ENCODE data around the gene C17orf50.
"Not testable (repeated sequence)": the region's sequence is repeated elsewhere in the genome, so short reads cannot be mapped to it uniquely, and the experiment has no call there.

The C17orf50 gene

DNA sequence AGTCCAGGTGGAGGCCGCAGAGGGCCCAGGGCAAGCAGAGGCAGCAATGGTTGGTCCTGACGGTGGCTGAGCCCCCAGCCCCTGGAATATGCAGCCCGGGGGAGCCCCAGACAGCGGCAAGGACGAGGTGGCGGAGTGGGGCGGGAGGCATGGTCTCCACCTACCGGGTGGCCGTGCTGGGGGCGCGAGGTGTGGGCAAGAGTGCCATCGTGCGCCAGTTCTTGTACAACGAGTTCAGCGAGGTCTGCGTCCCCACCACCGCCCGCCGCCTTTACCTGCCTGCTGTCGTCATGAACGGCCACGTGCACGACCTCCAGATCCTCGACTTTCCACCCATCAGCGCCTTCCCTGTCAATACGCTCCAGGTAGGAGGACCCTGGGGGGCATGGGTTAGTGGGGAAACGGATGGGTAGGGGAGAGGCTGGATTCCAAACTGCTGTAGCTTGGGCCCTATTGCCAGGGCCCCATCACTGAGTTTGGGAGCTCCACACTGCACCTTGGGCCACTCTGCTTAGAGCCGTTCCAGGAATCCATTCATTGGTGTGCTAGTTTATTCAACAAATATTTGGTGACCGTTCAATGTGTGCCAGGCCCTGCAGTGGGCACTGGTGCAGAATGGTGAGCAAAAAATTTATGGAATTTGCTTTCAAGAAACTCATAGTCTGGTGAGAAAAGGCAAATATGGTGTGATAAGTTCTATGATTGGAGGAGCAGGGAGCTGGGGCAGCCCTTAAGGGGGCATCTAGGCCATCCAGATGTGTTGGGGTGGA, 25.5 kb upstream of the C17orf50 start:
- no peak for DNase-seq

DNA sequence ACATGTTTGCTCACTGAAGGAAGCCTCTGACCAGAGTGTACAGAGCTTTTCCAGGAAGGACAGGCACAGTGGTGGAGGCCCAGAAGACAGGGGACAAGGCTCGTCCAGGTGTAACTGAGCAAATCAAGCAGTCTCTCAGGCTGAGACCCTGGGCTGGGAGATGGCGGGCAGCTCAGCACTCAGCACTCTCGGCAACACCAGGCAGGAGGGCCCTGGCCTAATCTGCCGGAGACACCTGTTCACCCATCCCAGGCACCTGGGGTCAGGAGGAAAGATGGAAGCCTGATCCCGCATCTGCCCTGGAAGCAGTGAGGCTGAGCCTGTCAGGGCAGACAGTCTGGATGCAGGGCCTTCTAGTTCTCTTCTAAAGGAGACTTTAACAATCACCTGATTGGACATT, 24.5 kb upstream of the C17orf50 start:
- DNase-seq, result no peak

DNA sequence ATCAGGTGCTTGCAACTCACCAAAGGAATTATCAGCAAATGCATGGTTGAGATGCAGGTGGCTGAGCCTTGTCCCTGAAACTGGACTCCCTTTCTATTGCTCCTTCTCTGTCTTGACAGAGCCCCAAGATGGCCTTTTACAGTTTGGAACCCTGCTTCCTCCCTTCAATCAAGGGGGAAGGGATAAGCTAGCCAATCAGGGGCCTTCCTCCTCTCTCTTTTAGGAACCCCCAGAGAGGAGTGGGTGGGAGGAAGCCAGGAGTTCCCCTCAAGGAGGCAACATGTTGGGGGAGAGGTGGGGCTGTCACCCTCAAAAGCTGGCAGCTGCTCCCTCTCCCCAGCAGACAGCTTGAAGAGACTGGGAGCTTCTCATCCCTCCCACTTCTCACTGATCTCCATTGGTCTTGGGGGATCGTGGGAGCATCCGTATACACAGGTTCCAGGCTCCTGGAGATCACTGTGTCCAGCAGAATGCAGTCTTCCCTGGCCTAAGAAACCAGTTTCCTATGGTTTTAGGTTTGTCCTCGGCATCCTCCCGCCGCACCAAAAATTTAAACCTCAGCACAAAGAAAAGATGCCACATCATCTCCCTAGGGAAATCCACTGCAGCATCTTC, 22.1 kb upstream of the C17orf50 start:
- no peak for DNase-seq

DNA sequence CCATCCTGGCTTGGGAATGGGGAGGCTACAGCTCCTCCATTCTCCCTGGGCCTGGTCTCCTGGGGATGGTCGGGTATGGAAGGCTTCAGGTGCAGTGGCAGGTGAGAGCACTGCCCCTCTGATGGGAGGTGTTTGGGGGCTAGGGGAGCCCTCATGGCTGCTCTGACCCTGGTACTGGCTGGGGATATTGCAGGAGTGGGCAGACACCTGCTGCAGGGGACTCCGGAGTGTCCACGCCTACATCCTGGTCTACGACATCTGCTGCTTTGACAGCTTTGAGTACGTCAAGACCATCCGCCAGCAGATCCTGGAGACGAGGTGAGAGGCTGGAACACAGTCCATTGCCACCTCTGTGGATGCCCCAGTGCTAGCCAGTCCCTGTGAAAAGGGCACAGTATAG, 20.5 kb upstream of the C17orf50 start:
- DNase-seq, result no peak

DNA sequence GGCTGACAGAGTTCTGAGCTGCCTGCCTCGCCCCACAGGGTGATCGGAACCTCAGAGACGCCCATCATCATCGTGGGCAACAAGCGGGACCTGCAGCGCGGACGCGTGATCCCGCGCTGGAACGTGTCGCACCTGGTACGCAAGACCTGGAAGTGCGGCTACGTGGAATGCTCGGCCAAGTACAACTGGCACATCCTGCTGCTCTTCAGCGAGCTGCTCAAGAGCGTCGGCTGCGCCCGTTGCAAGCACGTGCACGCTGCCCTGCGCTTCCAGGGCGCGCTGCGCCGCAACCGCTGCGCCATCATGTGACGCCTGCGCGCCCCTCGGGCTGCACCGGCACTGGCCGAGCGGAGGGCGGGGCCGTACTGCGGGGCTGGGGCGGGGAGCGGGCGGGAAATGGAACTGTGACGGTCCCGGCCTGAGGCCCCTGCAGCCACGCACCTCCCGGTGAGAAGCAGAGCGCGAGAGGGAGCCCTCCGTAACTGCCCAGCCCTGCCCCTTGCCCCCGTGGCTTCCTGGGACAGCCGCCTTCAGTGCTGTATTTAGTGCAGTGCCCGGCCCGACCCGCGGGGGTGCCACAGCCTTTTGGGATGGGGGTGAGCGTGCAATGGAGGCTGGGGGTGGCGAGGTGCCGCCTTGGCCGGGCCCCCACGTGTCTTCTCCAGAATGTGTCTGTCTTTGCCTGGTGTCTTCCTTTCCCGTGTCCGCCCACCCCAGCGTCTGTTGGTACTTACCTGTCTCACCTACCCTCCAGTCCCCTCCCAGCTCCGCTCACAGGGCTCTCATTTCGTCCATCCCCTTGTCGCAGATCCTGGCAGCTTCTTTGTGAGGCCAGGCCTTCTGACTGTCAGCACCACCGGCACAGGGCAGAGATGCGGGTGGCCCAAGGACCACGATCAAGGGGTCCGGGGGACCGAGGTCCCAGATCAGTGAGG, 19.4 kb upstream of the C17orf50 start:
- DNase-seq, result no peak

DNA sequence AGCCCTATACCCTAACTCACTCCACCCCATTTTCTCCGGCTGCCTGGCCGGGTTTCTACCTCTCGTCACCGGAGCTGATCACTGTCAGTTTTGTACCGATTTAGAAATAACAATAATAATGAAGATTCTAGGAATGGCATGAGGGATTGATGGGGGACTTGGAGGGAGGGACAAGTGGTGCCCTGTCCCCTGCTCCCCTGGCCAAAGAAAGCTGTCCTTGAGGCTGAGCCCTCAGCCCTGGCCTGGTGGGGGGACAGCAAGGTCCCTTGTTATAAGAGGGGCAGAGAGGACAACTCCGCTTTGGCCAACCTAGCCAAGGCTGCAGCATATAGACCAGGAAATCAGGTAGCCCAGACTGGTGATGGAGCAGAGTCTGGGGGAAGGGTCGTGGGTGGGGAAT, 18.2 kb upstream of the C17orf50 start:
- no peak for DNase-seq

DNA sequence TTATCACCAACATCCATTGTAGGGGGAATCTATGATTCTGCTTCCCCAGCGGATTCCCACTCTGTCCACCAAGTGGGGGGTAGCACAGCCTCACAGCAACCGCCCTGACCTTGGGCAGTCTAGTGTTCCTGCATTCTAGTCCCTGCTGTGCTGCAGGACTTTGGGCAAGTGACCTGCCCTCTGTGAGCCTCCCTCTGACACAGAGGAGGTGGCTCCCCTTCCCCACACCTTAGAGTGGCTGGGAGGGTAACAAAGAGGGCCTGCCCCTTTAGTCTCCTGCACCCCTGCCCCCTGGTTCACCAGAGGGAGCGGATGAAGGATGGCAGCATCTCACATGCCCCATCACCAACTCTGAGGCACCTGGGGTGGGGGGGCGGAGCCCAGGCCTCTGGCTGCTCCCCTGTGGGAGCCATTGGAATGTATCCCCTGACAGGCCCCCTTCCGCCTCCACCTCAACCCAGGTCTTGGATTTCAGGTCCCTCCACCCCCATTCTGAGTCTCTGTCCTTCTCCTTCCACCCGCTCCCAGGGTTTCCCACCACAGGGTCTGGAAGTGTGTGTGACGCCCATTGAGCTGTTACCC, 17.7 kb upstream of the C17orf50 start:
- DNase-seq, result no peak

DNA sequence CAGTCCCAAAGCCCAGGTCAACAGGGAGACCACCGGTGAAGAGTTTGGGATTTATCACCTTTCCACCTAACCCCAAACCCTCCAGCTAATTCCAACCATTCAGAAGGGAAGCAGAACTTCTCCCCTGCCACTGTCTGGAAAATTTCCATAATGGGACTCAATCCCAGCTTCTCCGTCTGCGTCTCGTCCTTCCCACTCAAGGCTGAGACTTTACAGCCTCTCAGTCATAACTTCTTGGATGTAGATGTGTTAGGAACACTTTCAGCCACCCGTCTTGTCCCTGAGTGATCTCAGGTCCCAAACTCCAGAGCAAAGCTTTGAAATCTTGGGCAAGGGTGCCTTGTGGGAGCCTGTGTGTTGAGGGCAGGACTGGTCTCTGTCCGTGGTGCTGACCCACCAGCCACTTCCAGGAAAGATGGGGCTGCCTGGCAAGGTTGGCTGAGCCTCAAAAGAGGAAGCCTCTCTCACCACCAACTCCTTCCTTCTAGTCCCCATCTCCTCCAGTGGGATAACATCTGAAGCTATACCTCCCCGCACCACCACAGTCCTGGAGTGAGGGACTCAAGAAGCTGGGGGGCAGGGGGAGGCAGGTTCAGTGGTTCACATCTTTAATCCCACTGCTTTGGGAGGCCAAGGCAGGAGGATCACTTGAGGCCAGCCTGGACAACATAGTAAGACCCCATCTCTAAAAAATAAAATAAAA, 16.9 kb upstream of the C17orf50 start:
- no peak for DNase-seq

DNA sequence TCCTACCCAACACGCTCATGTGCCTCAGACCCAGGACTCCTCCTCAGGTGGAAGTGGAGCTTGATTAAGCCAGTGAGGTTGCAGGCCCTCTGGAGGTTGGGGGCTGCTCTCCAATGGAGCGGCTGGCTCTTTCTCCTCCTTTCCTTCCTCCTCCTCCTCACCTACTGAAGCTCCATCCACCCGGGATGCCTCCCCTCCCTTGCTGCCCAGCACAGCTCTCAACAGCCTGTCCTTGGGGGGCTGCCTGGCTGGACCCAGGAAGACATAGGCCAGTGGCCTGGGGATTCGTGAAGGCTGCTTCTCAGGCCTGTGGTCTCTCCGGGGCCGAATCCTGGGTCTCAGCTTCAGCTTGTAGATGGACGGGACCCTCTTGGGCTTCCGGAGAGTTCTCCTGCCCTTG, 15.9 kb upstream of the C17orf50 start:
- DNase-seq, result no peak

DNA sequence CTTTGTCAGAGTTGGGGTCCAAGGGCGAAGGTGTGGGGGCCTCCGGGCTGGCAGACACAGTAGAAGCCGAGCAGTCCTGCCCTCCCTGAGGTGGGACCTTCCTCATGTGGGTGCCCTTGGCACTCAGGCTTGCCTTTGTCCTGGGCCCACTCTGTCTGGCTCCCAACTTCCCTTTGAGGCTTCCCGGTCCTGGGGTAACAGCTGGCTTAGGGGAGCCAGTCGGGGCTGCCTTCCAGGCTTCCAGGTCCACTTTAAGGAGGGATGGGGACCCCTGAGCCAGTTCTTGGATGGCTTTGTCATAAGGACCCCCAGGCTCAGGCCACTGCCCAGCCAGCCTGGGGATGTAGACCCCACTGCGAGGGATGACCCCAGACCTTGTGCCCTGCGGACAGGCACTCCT, 15.4 kb upstream of the C17orf50 start:
- DNase-seq, result no peak

DNA sequence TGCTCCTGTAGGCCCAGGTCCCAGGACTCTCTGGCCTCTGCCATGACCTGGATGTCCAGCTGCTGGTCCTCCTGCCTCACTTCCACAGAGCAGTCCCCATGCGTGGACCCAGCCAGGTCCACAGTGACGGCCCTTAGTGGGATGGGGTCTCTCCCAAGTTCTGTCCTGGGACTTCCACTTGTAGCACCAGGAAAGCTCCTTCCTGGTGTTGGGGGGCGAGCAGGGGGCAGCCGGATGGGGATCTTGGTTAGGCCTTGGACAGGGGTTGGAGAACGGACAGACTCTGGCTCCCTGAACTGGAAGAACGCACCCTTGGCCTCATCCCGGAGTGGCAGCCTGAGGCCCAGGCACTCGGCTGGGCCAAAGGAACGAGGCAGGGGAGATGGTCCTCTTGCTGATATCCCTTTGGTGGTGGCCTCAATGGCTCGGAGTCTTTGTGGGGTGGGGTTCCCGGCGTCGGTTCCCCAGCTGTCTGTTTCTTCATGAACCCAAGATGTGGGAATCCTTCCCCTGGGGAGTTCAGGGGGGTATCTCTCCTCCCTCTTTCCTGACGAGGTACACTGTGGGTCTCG, 14.9 kb upstream of the C17orf50 start:
- DNase-seq, result no peak

DNA sequence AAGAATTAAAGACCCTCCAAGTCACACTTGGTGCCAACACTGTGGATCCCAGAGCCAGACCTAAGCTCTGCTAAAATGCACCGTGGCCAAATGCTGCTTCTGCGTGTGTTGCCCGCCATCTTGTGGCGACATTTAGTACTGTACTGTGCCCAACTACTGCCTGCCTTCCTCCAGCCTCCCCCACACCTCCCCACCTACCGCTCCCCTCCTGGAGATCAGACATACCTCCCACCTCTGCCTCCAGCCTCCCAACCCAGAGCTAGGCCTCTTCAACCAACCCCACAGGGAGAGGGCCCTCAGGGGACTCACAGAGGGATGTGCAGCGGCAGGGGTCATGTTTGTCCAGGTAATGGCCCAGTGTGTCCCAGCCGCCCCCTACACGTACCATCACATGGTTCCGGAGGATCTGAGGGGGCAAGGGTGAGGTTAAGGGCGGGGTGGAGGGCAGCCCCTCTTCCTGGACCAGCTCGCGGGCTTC, 13.1 kb upstream of the C17orf50 start:
- DNase-seq, result peak; percentile 79 to 82

DNA sequence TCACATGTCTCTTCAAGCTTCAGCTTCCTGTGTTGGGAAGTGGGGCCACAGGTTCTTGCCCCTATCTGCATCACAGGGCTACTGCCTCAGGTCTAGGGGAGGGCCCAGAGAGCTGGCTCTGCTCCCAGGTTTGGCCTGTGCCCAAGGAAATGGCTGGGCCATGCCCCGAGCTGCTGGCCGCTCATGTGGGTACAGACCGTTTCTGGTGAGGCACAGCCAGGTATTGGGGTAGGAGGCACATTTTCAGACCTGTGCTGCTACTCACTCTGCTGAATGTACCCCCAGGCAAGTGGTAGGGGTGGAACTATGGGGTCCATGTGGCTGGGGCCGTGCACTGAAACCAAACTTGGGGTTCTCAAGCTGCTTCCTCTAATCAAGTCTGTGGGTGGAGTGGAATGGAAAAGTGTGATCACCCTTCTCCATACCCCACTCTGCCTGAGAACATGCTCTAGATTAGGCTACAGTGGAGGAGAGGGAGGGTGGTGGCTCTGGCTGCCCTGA, 12.3 kb upstream of the C17orf50 start:
- no peak for DNase-seq

DNA sequence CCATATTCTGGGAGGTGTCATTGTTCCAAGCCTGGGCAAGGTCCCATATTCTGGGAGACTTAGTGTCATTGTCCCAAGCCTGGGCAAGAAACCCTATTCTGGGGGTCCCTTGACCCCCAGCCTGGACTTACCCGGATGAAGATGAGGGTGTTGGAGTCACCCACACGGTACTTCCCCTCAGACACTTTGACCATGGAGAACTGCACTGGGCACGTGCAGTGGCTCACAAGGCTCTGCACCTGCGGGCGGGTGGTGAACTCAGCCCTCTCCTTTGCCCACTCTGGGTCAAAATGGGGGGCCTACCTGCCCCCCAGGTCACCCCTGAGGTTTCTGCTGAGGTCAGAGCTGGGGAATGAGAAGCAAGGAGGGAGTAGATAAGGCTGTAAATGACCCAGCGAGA, 11.7 kb upstream of the C17orf50 start:
- no peak for DNase-seq

DNA sequence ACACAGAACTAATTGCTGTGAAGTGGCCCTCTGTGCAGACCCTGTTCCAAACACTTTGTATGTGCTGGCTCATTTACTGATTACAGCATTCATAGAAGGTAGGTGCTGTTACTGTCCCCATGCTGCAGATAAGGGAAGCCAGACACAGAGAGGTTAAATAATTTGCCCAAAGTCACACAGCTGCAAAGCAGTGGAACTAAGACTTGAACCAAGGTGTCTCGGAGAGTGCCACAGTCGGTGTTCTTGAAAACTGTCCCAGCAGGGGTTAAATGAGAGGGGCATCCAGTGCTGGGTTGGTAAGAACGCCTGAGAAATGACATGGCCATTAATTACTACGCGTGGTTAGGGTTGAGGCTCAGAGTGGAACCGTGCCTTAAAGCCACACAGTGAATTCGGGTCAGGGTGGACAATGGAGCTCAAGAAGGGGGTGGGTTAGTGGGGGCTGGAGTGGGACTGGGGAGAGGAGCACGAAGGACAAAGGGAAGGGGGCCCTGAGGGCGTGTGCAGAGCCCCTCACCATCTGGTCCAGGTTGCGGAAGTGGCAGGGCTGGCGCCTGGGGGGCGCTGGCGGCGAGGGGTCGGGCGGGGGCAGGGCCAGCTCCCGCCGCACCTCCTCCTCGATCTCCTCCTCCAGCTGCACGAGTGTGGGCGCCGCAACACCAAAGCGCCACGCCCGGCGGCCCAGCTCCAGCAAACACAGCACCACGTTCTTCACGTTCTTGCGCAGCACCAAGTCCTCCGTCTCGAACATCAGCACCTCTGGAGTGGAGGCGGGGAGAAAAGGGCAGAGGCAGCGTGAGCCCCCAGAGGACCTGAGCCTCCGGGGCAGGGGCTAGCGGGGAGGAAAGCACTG, 10.9 kb upstream of the C17orf50 start:
- DNase-seq, result no peak

DNA sequence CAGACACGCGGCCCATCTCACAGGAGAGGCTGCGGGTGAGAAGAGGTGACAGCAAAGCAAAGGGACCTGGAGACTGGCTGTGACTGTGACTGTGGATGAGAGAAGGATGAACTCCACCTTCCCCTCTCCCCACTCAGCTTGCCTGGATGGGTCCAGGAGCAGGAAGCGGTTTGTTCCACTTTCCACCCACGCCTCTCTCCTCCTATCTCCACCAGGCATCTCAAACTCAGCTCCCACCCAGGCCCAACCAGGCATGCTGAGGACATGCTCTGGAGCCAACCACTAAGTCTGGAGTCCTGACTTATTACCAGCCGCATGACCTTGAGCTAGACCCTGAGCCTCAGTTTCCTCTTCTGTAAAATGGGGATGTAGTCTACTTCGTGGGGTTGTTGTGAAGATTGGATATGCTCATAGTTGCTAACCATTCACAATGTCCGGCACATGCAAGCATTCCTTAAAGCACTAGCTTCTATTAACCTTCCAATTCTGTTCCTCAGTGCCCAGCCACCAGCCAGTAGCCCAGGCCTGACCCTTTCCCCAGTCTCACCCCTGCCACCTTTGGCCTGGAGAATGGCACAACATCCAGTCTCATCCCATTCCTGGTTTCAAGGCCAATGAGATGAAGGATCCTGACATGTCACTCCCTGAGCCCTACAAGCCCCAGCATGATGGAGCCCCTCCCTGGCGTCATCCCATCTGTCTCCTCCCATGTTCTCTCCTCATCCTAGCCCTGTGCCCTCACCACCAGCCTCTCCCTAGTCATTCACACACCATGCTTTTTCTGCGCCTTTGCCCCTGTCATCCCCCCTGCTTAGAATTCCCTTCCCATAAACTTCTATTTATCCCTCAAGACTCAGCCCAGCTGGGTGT, 9.9 kb upstream of the C17orf50 start:
- no peak for DNase-seq

DNA sequence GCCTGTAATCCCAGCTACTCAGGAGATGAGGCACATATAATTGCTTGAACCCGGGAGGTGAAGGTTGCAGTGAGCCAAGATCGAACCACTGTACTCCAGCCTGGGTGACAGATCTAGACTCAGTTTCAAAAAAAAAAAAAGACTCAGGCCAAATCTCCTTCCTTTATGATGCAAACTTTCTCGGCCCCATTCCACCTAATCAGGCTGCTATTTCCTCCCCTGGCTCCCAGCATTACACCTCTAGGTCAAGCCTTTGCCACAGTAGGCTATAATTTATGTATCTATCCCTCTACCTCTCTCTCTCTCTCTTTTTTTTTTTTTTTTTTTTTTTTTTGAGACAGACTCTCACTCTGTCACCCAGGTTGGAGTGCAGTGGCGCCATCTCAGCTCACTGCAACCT, 9.1 kb upstream of the C17orf50 start:
- DNase-seq, result not testable (repeated sequence)

DNA sequence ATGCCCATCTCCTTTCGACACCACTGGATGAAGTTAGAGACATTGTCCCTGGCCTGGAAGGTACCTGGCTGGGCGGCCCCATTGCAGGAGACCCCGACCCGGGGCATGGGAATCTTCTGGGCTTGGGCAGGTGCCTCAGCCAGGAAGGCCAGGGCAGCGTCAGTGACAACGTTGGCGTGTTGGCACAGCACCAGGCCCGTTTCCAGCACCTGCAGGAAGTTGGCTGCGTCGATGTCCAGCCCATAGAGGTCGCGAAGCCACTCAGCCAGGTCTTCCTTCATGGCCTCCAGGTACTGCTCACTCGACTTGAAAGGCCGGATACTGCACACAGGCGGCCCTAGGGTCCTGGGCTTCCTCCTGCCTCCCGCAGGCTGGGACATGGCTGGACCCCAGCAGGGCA, 8.2 kb upstream of the C17orf50 start:
- DNase-seq, result no peak

DNA sequence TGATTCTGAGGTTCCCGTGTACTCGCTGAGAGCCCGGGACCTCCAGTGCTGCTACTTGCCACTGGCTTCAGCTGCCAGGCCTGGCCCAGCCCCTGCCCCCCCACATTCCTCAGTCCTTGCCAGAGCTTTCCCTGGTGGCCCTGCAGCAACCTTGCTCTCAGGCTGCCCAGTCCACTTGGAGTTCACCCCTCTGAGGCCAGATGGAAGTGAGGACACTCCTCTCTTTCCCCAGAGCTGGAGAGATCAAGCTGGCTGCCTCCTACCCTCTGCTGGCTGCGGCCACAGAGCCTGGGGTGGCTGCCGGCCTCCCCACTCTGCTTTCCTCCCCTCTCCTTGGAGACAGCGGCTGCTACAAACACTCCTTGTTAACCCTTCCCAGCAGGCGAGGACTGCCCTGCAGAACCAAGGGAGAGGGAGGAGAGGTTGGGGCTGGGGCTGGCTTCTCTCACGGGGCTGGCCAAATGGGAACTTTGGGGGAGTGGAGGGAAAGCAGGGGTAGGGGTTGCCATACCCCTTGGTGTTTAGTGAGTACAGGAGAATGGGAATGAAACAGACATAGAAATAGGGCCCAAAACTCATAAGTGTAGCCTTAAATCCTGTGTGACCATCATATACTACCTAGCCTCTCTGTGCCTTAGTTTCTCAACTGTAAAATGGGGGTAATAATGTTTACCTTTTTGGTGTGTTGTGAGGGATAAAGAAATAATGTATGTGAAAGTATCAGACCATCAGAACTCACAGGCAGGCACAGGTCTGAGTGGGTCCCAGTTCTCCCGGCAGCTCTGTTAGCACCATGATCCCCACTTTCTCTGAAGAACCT, 7.5 kb upstream of the C17orf50 start, which contains the start of gene GAS2L2:
TSS of gene GAS2L2 (minus strand) at position 295 of the 820 bp plus-strand sequence. CDS start 389 bp downstream, outside the sequence.
- no peak for DNase-seq

Data from CD4-positive, alpha-beta T cell treated with Interleukin-4 for 1 hour (primary cell).